ENCODE results near the gene CIDEA.

DNA sequence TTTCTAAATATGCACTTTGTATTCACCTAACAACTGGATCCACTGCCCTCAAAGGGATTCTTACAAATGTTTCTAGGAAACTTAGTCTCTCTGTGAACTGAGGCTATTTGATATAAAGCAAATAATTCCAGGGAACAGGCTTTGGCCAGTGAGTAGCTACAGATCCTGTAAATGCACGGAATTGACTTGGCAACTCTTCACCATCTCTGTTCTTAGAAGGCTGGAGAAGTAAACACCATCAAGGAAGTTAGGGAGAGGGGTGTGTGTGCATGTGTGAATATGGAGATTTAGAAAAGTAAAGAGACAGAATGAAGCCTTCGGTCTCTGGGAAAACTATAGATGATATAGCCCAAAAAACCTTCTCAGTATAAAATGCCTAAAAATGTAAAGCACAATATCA, 10.7 kb downstream of the CIDEA start:
- TF ChIP-seq, protein P1, sequence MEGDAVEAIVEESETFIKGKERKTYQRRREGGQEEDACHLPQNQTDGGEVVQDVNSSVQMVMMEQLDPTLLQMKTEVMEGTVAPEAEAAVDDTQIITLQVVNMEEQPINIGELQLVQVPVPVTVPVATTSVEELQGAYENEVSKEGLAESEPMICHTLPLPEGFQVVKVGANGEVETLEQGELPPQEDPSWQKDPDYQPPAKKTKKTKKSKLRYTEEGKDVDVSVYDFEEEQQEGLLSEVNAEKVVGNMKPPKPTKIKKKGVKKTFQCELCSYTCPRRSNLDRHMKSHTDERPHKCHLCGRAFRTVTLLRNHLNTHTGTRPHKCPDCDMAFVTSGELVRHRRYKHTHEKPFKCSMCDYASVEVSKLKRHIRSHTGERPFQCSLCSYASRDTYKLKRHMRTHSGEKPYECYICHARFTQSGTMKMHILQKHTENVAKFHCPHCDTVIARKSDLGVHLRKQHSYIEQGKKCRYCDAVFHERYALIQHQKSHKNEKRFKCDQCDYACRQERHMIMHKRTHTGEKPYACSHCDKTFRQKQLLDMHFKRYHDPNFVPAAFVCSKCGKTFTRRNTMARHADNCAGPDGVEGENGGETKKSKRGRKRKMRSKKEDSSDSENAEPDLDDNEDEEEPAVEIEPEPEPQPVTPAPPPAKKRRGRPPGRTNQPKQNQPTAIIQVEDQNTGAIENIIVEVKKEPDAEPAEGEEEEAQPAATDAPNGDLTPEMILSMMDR (IDR thresholded peaks at IDR 0.05): no peak
- TF ChIP-seq ZFX (IDR thresholded peaks at IDR 0.05; ENCODE audit: borderline replicate concordance): no peak
